Measurements from ENCODE around the gene LPO. TPM values are rescaled to one million over a fixed set of nuclear protein-coding genes. Genes with fewer than 3 reads are reported as not detected.

Gene LPO
- total RNA-seq, 3 donors from 2014 or later = 0.18 TPM; not detected in 2

DNA sequence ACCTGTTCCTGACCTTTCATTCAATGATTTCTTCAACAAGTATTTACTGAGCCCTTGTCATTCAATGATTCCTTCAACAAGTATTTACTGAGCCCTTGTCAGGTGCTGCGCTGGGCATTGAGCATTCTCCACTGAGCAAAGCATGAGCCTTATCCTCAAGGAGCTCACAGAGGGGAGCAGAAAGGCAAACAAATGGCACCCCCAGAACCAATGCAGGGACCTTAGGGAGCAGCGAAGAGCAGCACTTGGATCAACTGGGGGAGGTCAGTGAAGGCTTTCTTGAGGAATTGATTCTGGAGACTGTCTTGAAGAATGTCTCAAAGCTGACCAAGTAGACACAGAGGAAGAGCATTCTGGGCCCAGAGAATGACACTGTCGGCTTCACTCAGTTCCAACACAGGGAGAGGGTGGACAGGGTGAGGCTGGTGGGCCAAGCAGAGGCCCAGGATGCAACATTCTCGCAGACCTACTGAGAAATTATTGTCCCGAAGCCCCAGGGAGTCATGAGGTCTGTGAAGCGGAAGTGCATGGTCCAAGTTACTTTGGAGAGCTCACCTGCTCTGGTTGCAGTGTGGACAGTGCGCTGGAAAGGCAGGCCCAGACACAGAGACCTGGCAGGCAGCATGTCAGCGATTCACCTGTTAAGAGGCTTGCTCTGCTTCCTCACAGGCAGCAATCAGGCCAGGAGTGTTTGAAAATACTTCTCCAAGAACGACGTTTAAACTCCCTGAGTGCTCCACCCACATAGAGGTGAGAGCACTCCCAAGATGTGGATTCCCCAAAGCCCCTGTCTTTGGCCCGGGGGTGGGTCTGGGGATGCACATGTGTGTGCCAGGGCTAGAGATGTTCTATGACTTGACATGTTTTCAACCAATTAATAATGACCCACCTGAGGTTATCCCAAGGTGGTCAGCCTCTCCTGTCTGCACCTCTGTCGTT, 45.6 kb downstream of the LPO start:
- DNase-seq (no peak), ATAC-seq (no peak)
- Mint-ChIP-seq H3K36me3 (ENCODE audit: insufficient read depth) (no peaks in the 10 kb centered on the region), H3K27me3 (ENCODE audit: low read depth) (peaks cover 29% of the 10 kb centered on the region), H3K4me1 (ENCODE audit: low read depth) (no peaks in the 10 kb centered on the region), H3K4me3 (no peak overlapping the region), H3K9me3 (no peaks in the 10 kb centered on the region)

DNA sequence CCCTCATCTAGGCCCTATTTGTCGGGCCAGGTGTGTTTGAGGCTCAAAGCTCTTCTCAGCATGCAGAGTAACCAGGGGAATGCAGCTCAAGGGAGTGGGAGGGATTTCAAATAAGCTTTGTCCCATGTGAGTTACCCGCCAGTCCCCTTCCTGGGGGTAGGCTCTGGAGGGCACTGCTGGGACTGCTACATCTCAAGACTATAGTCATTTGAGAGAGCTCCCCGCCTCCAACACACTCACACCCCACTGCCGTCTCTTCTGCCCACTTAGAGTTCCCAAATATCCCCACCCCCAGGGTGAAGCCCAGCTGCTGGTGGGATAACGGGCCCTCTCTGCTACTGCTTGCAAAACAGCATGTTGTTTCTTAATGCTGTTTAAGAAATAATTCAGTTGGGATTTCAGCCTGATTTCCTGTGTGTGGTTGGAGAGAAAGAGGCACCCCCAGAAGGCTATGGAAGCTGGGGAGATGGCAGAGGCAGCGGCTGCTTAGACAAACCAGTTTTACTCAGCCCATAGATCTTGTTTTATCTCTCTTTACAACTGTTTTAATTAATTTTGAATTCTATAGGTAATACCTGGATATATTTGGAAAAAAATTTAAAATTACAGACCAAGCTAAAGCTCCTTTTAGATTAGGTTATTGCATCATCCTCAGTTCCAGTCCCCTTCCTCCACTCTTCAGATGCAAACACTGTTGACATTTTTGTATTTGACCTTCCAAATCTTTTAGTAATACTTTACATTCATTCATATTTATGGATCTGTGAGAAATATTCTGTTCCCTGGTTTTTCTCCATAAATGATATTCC, 46.4 kb downstream of the LPO start:
- Mint-ChIP-seq H3K4me1 (ENCODE audit: low read depth) (no peaks in the 10 kb centered on the region), H3K9me3 (no peaks in the 10 kb centered on the region), H3K4me3 (no peak overlapping the region), H3K36me3 (ENCODE audit: insufficient read depth) (no peaks in the 10 kb centered on the region), H3K27me3 (ENCODE audit: low read depth) (peaks cover 26% of the 10 kb centered on the region)
- DNase-seq (no peak), ATAC-seq (no peak)

- Mint-ChIP-seq H3K4me3 (no peak overlapping the region), H3K36me3 (ENCODE audit: insufficient read depth) (no peaks in the 10 kb centered on the region), H3K9me3 (no peaks in the 10 kb centered on the region), H3K4me1 (ENCODE audit: low read depth) (no peaks in the 10 kb centered on the region), H3K27me3 (ENCODE audit: low read depth) (peaks cover 26% of the 10 kb centered on the region)
- DNase-seq (no peak), ATAC-seq (no peak)
These were observed 47.0 kb downstream of the LPO start for GRCh38 chr17:58285422-58285810.

GRCh38 chr17:58289869-58290268, 51.5 kb downstream of the LPO start:
- DNase-seq (no peak), ATAC-seq (no peak)
- Mint-ChIP-seq H3K4me1 (ENCODE audit: low read depth) (no peaks in the 10 kb centered on the region), H3K9me3 (no peaks in the 10 kb centered on the region), H3K36me3 (ENCODE audit: insufficient read depth) (no peaks in the 10 kb centered on the region), H3K4me3 (no peak overlapping the region), H3K27me3 (ENCODE audit: low read depth) (peaks cover 27% of the 10 kb centered on the region)

GRCh38 chr17:58291246-58291645, 52.9 kb downstream of the LPO start:
- H3K4me3 Mint-ChIP-seq = no peak overlapping the region
- no peaks in the 10 kb centered on the region for H3K4me1 Mint-ChIP-seq (ENCODE audit: low read depth)
- H3K9me3 Mint-ChIP-seq = no peaks in the 10 kb centered on the region
- DNase-seq (no peak), ATAC-seq (no peak)
- H3K27me3 Mint-ChIP-seq (ENCODE audit: low read depth) = peaks cover 22% of the 10 kb centered on the region
- H3K36me3 Mint-ChIP-seq (ENCODE audit: insufficient read depth) = no peaks in the 10 kb centered on the region

DNA sequence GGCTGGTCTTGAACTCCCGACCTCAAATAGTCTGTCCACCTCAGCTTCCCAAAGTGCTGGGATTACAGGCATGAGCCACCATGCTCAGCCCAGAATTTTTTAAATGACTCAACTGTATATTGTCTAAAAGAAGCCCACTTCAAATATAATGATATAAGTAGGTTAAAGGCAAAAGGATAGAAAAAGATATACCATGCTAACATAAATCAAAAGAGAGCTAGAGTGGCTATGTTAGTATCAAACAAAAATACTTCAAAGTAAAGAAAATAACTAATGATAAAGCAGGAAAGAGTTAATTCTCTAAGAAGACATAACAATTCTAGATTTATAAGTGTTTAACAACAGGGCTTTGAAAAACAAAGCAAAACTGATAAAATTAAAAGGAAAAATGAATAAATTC, 55.6 kb downstream of the LPO start:
- Mint-ChIP-seq H3K4me3 (no peak overlapping the region), H3K4me1 (ENCODE audit: low read depth) (no peaks in the 10 kb centered on the region), H3K36me3 (ENCODE audit: insufficient read depth) (no peaks in the 10 kb centered on the region)

DNA sequence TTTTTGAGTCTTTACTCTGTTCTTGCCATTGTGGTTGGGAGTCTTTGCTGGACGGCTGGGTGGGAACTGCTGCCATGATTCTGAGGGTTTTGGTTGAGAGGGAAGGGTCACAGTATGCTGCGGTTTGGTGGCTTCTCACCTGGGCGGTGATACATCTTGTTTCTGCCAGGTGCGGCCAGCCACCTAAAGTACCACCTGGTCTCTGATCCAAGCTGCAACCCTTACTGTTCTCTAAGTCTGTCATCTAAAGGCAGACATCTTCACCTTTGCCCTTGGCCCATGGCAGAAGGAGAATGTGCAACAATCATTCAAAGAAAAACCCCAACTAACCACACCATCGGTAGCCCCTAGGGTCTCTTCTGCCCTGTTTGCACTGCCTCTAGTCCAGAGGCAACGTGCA, 62.0 kb downstream of the LPO start:
- H3K4me3 Mint-ChIP-seq = no peak overlapping the region
- no peak for ATAC-seq
- H3K9me3 Mint-ChIP-seq = no peaks in the 10 kb centered on the region
- DNase-seq = no peak
- no peaks in the 10 kb centered on the region for H3K4me1 Mint-ChIP-seq (ENCODE audit: low read depth)
- H3K36me3 Mint-ChIP-seq (ENCODE audit: insufficient read depth) = no peaks in the 10 kb centered on the region
- no peaks in the 10 kb centered on the region for H3K27me3 Mint-ChIP-seq (ENCODE audit: low read depth)

More for the DNA sequence above, 55.6 kb downstream of the LPO start:
- no peak for DNase-seq
- no peak for ATAC-seq
- H3K27me3 Mint-ChIP-seq (ENCODE audit: low read depth) = peaks cover 7% of the 10 kb centered on the region
- no peaks in the 10 kb centered on the region for H3K9me3 Mint-ChIP-seq

DNA sequence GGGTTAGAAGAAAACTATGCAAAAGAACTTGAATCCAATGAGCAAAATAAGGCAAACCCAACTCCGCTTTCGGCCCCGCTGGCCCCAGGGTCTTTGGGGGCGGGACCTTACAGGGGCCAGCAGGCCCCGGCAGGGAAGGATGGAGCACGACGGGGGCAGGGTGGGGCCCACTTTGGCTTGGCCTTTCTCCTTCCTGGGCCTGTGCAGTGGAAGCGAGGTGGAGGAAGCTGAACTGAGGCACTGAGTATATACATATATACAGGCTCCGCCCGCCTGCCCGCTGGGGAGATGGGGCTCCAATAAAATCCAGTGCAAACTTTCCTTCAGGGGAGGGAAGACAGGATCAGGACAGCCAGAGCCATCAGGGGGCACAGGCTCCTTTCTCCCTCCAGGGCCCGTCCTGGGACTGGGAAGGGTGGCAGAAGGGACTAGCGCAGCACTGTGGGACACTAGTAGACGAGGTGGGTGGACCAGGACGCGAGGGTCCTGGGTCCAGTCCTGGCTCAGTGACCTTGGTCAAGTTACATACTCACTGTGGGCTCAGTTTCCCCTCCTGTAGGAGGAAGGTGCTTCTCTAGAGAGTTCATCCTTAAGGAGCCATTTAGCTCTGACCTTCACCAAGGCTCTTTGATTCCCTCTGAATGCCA, 63.2 kb downstream of the LPO start:
- DNase-seq (no peak), ATAC-seq (no peak)
- Mint-ChIP-seq H3K36me3 (ENCODE audit: insufficient read depth) (no peaks in the 10 kb centered on the region), H3K9me3 (no peaks in the 10 kb centered on the region), H3K4me1 (ENCODE audit: low read depth) (no peaks in the 10 kb centered on the region), H3K27me3 (ENCODE audit: low read depth) (no peaks in the 10 kb centered on the region), H3K4me3 (no peak overlapping the region)

DNA sequence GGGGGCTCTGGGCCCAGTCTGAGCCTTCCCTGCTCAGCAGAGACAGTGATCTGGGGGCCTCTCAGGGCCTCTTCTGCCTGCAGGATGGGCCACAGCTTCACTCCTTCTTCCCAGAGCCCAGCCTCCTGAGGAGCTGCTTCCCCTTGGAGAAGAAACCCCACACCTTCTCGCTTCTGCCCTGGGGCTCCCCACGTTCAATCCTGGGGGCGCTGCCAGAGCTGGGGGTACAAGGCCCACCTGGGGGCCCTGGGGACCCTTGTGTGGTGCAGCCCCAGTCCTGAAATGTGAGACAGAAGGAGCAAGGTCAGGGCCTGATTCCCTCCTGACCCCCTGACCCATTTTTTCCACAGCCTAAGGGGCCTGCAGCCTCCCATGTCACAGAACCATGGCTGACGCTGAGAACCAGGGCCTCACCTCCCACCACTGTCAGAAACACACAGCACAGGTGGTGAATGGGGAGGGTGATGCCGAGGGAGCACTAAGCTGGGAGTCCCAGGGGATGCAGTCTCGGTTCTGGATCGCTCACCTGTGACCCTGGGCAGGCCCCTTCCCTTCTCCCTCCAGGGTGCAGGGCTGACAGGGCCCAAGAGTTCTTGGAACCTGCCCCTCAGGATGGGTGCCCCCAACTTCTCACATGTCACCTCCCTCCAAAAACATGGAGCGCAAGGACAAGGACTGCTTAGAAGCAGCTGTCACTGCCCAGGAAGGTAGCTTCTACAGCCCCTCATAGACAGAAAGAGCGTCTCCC, 64.0 kb downstream of the LPO start:
- Mint-ChIP-seq H3K4me1 (ENCODE audit: low read depth) (no peaks in the 10 kb centered on the region), H3K9me3 (no peaks in the 10 kb centered on the region), H3K27me3 (ENCODE audit: low read depth) (no peaks in the 10 kb centered on the region), H3K36me3 (ENCODE audit: insufficient read depth) (peaks cover 5% of the 10 kb centered on the region), H3K4me3 (no peak overlapping the region)
- DNase-seq (no peak), ATAC-seq (no peak)

DNA sequence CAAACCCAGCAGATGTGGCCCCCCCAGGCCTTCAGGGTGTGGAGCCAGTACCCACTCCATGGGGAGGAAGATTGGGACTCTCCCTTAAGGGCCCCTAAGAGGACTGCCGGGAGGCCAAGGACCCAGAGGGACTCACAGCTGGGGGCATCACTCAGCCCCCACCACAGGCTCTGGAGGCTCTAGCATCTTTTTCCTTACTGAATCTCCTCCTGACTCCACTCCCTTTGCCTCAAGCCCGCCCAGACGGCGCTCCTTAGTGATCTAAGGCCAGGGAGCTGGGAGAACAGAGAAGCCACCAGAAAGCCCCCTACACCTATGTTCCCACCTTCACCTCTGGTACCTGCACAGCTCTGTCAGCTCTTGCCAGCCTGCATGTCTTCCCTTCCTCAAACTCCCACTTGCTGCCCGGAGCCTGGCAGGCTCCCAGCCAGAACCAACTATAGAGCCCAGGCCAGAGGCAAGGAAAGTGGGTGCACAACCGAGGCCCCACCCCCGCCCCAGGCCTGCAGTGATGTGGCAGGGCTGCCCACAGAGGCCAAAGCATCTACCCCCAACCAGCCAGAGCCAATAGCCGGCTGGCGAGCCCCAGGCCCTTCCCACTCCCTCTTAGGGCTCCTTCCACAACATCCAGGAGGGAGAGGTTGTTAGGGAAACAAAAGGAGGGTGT, 64.7 kb downstream of the LPO start:
- Mint-ChIP-seq H3K4me1 (ENCODE audit: low read depth) (no peaks in the 10 kb centered on the region), H3K27me3 (ENCODE audit: low read depth) (no peaks in the 10 kb centered on the region), H3K36me3 (ENCODE audit: insufficient read depth) (peaks cover 7% of the 10 kb centered on the region), H3K4me3 (no peak overlapping the region), H3K9me3 (no peaks in the 10 kb centered on the region)
- ATAC-seq = no peak
- DNase-seq = no peak

DNA sequence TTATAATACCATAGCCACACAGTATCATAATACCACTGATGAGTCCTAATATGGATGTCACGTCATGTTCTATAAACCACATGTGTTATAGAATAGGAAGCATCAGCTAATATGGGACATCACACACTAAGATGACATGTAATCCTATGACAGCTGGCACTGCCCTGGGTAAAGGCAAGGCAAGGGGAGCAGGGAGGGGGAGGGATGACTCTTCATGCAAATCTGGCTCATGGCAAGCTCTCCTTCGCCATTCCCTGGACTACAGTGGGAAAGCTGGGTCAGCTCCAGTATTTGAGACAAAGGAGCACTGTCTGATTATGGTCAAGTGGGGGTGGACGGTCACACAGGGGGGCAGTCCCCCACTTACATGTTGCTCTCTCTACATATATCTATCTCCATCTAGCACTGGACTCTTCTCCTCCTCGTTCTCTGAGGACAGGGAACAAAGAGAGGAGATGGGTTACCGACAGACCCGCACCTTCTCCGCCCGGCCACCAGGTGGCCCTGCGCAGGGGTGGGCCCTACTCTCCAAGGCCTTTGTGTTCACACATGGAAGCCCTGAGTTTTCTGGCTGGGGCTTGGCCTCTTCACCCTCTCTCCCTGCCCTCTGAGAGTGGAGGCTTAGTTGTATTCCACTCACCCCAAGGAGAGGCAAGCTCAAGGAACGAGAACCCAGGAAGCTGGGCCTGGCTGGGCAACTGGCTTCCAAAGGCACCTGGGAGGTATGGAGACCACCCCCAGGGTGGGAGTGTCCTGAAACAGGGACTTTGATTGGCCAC, 65.8 kb downstream of the LPO start:
- H3K36me3 Mint-ChIP-seq (ENCODE audit: insufficient read depth) = peaks cover 9% of the 10 kb centered on the region
- no peaks in the 10 kb centered on the region for H3K4me1 Mint-ChIP-seq (ENCODE audit: low read depth)
- DNase-seq (peak; percentile 57), ATAC-seq (peak; percentile 71)
- H3K4me3 Mint-ChIP-seq = no peak overlapping the region
- H3K27me3 Mint-ChIP-seq (ENCODE audit: low read depth) = no peaks in the 10 kb centered on the region
- H3K9me3 Mint-ChIP-seq = no peaks in the 10 kb centered on the region

GRCh38 chr17:58304750-58305486, 66.5 kb downstream of the LPO start:
- H3K36me3 Mint-ChIP-seq (ENCODE audit: insufficient read depth) = peaks cover 9% of the 10 kb centered on the region
- no peaks in the 10 kb centered on the region for H3K27me3 Mint-ChIP-seq (ENCODE audit: low read depth)
- ATAC-seq (peak in 1 of 2 donors; percentile 5), DNase-seq (no peak)
- no peaks in the 10 kb centered on the region for H3K4me1 Mint-ChIP-seq (ENCODE audit: low read depth)
- H3K9me3 Mint-ChIP-seq = no peaks in the 10 kb centered on the region
- no peak overlapping the region for H3K4me3 Mint-ChIP-seq

All from activated T-cell treated with anti-CD3 and anti-CD28 coated beads, Interleukin-2, amount 50 U/mL, for 4 hours (primary cell).